Limb (tissue), 2 donors: ENCODE measurements around the gene ARHGEF16.

Experiments used
- DNase-seq, 2 donors: peaks; one replicate each; pipeline ENCODE4 v3.0.0-alpha.2; 2016; ENCODE audit errors: extremely low spot score in 2 of 2

ARHGEF16 gene

DNA sequence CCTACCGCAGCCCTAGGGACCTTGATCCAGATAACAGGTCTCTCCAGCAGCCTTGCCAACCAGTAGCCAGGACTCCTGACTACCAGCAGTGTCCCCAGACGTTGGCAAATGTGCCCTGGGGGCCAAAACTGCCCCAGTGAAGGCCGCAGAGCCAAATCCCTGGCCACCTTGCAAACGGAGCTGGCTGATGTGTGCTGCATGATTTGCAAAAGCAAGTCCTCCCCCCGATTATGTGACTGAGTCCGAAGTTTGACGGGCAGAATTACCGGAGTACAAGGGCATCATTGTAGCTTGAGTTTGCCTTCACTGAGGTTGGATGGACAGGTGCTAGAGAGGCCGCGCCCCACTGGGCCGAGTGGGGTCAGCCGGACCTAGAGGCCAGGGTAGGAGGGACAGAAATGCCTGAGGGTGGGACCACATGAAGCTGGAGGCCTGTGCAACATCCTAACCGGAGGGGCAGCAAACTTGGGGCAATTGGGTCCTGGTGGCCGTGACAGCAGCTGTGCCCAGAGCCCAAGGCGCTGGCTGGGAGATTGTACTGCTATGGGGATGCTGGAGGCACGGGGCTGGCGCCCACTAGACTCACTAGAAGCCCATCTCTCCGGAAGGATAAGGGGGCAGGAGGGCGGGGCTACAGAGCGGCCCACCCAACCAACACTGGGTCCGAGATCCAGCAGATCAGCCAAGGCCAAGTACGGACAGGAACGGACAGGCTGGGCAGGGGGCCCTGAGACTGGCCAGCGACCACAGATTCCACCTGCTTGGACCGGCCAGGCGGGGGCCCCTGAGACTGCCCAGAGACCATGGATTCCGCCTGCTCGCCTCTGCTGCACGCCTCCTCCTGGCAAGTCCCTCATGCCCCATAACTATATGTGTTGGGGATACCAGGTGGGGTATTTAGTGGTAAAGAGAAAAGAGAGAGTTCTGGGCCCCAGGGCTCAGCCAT, 2.8 kb downstream of the ARHGEF16 start:
- no peak for DNase-seq

DNA sequence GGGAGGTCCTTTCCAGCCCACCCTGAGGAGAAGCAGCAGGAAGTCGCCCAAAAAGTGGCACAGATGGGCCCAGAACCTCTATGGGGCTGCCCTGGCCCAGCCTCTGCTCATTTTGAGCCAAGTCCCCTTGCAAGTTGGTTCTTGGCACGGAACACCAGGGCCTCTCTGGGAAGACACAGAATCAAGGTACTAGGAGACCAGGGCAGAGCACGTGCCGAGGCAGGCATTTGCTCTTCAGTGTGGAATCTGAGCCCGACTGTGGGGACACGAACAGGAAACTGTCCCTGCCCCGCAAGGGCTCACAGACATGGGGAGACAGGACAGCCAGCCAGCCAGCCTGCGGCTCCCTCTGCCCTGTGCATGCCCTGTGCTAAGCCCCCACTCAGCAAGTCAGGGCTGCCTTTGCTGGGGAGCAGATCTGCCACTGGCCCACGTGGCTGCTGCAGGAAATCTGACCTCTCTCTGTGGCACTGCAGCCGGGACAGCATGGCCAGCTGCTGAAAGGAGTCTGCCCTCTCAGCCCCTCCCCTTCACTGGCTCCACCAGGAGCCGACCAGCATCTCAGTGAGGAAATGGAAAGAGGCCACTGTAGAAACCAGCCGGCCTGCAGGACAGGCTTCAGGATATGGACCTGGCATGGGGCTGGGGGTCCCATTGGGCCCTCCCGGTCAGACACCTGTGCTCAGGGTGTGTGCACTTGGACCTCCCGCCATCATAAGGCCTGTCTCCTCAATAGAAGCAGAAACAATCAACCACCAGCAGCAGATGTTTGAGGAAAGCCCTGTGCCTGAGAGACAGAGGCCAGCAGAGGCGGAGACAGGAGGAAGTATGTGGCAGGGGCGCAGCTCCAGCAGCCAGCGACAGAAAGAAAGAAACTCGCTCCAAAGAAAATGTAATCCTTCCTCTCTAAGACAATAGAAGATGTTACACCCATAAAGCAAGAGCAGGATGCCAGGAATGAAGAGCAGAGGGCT, 3.7 kb downstream of the ARHGEF16 start:
- peak in 1 of 2 donors; percentile 22 for DNase-seq

DNA sequence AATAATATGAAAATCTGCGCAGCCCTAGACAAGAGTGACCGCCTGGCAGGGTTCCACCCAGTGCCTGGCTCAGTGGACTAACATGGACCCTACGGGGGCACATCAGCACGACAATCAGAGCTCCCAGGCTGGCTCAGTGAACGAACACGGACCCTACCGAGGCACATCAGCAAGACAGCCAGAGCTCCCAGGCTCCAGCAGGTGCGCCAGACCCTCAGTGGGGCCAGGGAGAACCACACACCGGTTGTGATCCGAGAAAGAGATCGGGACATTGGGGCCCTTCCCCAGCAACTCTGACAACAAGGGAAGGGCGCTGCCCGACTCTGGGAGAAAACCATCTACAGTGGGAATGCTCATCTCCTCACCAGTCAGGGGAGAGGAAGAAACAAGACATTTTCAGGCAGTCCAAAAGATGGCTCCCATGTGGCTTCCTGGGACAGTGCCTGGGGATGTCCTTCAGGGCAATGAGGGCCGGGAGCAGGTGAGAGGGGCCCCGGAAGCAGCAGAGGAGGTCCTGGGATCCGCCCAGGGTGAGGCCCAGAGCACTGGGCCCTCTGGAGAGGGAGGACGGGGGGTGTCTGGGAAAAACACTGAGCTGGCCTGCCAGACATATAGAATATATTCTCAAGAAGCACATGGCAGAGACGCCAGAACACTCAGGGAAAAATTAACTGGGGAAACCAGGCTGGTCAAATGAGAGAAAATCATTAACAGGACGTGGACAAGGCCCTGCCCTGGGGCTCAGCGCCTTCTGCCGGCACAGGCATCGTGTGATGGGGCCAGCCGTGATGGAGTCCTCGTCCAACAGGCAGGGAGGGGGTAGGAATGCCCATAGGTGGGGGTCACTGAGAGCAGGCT, 4.8 kb downstream of the ARHGEF16 start:
- no peak for DNase-seq

DNA sequence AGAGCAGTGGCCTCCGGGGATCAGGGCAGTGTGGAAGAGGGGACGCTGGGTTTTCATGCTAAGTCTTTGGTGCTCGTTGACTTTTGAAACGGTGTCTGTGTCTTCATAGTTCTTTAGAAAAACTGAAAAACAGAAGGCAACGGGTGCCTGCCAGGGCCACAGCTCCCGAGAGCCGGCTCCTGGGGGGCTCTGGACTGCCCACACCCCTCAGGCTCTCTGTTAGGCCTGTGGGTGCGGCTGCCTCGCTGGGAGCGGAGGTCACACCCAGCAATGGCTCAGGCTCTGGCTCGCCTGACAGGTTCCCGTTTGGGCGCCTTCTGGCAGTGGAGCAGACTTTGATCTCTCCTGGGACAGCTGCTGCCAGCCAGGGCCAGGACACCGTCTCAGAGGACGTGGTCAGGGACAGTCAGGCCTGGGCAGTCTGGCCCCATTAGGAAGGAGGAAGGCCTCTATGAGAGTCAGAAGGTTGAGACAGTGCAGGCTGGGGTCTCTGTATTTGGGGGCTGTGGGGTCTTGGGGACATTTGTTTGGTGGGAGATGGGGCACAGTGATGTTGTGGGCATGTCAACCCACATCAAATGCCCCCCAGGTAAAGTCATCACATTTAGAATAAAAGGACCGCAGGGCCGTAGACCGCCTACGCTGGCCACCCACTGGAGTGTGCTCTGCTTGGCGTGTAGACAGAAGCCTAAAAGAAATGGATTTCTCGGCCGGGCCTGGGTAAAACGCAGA, 5.6 kb downstream of the ARHGEF16 start:
- no peak for DNase-seq

DNA sequence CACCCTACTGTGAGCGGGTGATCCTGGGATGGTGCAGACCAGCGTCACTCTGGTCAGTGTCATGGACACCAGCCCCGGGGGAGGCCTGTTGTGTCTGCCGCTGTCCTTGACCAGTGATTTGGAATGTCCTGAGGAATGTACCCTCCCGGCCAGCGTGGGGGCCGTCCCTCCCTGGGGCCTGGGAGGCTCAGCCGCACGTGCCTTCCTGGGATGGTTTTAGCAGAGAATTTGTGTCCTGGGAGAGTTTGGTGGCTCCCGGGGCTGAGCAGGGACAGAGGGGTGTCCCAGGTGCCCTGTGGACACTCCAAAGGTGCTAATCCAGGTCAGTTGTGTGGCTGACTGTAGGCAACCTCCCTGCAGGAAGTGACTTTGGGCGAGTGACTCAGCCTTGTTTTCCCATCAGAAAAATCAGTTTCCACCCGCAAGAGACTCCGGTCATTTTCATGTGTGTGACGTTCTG, 6.2 kb downstream of the ARHGEF16 start:
- no peak for DNase-seq

DNA sequence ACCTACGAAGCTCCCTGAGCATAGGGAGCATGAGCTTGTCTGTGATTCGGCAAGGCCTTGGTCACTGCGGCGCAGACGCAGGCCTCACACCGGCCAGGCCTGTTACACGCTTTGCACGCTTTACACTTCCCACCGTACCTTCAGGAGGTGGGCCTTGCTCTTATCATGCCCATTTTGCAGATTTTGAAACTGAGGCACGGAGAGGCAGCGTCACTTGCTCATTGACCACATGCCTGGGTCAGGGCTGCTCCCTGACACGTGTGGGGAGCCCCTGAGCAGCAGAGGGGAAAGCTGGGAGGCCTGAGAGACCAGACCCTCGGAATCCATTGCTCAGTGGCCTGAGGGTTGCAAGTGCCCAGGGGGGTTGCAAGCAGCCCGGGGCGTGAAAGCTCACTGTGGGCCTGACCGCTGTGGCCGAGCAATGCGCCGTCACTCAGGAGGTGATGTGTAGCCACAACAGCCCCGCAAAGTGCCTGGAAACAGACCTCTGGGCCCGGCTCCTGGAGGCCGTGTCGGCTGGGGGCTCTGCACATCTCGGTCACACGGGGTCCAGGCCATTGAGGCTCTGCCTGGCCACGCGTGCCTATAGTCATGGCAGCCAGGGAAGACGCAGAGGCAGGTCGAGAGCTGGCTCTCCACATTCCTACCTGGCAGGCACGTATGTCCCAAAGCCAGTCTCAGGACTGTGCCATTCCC, 6.9 kb downstream of the ARHGEF16 start:
- no peak for DNase-seq

DNA sequence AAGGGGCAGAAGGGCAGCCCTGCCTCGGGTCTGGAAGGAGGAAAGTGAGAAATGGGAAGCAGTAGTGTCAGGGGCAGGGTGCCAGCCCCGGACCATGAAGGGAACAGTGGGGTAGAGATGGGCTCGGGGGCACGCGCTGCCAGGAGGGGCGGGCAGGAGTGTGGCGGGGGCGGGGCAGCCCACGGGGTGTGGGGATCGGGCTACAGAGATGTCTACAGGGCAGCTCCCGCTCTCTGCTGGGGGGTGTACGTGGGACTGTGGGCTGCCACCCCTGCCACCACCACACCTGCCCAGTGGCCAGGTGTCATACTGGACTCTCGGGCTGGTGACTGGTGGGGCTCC, 7.4 kb downstream of the ARHGEF16 start:
- DNase-seq: no peak

DNA sequence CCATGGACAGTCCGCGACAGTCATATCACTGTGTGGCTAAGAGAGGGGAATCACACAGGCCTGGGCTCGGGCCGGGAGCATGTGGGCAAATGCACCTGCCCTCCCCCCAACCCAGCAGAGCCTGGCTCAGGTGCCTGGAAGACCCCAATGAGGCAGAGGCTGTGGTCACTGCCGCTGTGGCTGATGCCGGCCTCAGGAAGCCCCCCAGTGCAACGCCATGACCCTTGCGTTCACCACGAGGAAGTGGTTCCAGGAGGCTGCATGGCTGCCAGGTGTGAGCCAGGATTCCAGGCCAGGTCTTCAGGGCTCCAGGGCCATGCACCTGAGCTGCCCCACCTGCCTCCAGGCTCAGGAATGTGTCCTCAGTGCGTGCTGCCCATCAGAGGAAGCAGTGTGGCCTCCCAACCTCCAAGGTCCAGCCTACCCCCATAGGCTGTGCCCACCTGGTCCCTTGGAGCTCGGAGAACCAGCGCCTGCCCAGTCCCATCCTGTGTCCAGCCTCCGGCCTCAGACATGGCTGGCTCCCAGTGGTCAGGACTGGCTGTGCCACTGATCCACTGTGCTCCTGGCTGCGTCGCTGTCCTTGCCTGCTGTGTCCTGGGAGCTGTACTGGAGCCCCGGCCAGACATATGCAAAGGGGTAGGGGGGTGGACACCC, 8.0 kb downstream of the ARHGEF16 start:
- no peak for DNase-seq

DNA sequence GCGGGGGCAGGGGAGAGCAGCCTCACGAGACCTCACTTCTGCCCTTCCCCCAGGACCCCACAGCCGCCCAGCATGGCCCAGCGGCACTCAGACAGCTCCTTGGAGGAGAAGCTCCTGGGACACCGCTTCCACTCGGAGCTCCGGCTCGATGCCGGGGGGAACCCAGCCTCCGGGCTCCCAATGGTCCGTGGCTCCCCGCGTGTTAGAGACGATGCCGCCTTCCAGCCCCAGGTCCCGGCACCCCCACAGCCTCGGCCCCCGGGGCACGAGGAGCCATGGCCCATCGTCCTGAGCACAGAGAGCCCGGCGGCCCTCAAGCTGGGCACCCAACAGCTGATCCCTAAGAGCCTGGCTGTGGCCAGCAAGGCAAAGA, 8.5 kb downstream of the ARHGEF16 start:
- DNase-seq: no peak

DNA sequence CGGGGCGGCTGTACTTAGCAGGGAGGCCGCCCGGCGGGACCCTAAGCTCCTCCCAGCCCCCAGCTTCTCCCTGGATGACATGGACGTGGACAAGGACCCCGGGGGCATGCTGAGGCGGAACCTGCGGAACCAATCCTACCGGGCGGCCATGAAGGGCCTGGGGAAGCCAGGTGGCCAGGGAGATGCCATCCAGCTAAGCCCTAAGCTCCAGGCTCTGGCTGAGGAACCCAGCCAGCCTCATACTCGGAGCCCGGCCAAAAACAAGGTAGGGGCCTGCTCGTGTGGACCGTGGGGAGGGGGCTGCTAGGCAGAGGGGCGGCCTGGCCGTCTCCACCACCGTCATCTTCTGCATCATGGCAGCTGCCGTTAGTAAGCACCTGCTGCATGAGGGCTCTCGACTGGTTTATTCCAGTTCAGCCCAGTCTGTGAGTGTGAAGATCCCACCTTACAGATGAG, 9.0 kb downstream of the ARHGEF16 start:
- DNase-seq: no peak

DNA sequence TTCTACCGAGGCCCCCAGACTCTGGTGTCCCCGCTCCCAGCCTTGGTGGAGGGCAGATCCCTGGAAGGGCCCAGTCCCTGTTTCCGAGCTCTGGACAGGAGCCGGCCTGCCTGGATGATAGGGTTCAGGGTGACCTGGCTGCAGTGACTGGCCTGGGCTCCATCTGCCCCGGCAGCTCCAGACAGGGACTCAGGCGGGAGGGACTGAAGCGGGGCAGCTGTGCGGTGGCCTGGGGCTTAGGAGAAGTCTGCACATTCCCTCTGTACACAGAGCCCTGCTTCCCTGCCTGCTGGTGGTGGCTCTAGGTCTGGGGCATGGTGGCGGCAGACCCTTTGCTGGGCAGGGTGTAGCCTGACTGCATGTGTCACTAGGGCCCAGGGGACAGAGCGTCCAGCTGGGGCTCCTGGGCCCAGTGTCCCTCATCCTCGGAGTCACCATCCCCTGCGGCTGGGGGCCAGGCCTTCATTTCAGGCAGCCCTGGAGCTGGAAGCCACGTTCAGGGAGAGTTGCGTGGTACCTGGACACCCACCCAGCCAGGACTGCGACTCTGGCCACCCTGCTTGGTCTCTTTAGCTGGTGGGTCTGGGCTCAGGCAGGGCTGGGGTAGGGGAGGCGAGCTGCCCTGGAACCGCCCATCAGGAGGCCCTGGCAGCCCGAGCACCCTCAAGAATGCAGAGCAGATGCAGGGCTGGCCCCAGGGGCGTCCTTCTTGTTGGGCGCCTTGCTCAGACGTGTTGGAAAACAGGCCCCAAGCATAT, 9.6 kb downstream of the ARHGEF16 start:
- no peak for DNase-seq

DNA sequence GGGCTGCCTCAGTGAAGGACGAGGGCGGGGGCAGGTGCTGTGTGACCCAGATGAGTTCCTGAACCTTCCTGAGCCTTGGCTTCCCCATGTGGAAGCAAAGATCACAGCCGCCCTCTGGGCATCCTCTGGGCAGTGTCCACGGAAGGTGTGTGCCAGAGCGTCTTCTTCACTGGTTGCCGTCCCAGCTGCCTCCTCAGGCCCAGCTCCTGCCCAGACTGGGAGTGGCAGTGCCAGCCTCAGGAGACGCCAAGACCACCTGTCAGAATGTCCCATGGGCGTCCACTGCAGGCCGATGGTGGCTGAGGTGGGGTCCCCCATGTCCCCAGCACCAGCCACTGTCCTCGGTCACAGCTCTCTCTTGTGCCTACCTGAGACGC, 10.2 kb downstream of the ARHGEF16 start:
- no peak for DNase-seq

DNA sequence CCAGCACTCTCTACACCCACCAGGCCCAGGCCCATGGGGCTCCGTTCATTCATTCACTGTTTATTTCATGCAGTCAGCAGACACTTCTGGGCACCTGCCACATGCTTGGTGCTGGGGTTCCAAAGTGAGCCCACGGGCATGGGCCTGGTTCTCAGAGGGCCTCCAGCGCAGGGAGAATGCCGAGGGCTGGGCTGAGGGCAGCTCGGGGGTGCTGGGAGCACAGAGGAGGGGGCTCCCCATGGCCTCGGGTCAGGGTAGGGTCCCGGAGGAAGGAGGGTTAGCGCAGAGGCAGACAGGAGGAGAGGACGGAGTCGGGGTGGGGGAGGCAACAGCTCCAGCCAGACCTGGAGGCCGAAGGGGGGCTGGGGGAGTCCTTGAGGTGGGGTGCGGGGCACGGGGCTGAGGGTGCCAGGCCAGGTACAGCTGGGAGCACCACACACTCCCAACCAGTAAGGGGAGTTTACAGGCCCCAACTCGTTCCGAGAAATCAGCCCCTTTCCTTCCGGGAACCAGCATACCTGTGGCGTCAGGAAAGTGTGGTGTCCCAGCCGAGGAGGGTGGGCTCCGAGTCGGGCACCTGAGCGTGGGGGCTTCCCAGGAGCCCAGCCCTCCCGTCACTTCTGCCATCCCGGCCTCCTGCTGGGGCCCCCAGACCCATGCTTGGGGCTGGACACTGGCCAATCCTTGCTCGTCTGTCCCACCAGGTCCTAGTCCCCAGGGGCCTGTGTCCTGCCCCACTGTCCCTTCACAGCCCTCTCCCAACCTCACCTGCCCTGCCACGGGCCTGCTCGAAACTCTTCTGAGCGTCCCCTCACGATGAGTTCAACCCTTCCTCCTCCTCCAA, 10.8 kb downstream of the ARHGEF16 start:
- no peak for DNase-seq

DNA sequence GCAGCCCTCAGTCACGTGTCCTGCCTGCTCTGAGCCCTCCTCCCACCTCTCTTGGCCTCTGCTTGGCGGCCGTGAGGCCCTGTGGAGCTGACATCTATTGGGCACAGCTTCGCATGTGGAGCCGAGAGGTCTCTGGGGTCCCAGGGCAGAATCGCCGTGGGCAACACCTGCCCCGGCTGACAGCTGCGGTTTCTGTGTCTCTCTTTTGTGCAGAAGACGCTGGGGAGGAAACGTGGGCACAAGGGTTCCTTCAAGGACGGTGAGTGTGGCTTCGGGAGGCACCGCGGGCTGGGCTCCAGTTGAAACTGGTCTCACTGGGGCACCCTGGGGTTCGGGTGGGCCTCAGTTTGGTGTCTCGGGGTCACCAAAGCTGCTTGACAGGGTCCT, 11.5 kb downstream of the ARHGEF16 start:
- no peak for DNase-seq

DNA sequence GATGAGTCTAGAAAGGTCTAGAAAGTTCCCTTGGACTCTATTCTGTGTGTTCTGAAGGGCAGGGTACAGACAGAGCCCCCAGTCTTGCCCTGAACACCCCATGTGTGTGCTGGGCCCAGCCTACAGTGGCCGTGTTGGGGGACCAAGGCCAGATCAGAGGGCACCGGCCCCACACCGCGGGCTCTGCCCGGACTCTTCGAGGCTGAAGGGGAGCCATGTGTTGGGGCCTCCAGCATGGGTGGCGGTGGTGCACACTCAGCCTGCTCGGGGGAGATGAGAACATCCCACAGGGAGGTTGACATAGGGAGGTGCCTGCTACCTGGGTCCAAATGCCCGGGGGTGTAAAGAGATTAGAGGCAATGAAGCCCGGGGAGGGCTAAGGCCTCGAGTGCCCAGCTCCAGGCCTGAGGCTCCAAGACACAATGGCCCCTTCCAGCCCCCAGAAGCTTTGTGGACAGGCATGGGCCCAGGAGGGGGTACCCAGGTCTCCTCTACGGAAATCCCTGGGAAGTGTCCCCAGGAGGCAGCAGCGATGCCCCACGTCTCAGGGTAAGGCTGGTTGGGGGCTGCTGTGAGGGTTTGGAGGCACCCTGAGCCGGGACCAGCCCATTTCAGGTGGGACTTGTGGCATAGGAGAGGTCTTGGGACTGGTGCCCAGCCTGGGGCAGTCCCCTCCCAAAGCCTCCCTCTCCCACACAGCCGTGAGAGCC, 12.1 kb downstream of the ARHGEF16 start:
- no peak for DNase-seq

DNA sequence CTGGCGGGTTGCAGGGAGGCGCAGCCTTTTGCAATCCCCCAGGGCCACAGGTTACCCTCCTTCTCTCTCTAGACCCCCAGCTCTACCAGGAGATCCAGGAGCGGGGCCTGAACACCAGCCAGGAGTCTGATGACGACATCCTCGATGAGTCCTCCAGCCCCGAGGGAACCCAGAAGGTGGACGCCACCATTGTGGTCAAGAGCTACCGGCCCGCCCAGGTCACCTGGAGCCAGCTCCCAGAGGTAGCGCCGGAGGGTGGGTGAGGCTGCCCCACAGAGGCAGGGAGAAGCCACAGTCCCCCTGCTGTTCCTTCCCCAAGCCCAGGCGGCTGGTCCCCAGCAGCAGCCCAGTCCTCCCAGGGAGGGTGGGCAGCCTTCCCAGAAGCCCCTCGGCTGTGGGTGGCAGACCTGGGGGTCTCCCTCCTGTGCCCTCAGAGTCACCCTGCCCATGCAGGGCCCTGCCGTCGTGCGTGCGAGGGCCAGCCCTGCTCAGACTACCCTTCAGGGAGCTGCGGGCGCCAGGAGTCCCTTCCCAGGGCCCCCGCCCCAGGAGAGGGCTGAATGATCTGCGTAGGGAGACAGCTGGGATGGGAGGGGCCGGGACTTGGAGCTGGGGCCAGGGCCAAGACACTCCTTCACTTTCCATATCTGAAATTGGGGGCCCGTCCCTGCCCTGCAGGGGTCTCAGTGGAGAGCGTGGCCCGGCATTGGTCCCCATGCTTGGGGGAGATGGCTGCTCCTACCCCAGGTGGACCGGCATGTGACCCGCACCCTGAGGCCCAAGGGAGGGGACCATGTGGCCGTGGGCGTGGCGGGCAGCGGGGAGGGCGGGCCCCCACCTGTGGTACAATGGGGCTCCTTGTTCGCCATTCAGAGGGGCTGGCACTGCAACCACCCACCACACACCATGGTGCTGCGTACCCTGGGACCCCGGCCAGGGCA, 12.9 kb downstream of the ARHGEF16 start:
- DNase-seq: no peak
